SU-DHL-6 (cell line): Measurements from ENCODE around the gene ZSCAN31.

Source experiments
- H2AFZ ChIP-seq: fragments of 200-600 bp; sonication (generic); 2 replicates; pipeline ENCODE4 v1.6.1; 2014; ENCODE audit warnings: low read depth, mild to moderate bottlenecking, moderate library complexity, mixed read lengths, antibody characterized with exemption, low read length; ENCODE audit not compliant: severe bottlenecking
- H3F3A ChIP-seq: fragments of 200-600 bp; shearing (Covaris generic); 2 replicates; pipeline ENCODE4 v1.6.0; 2016; ENCODE audit warnings: antibody characterized with exemption, mild to moderate bottlenecking; ENCODE audit not compliant: insufficient read depth
- H3K27ac ChIP-seq: fragments of 200-600 bp; sonication (generic); 2 replicates; pipeline ENCODE4 v1.5.1; 2016; ENCODE audit warnings: low read depth, mild to moderate bottlenecking, low read length, moderate library complexity, mixed read lengths
- H3K27me3 ChIP-seq: fragments of 200-600 bp; sonication (generic), shearing (Covaris generic); 2 replicates; pipeline ENCODE4 v1.6.0; 2014; ENCODE audit warnings: mild to moderate bottlenecking, low read length
- H3K36me3 ChIP-seq: fragments of 200-600 bp; sonication (generic); 2 replicates; pipeline ENCODE4 v1.6.1; 2014; ENCODE audit warnings: mild to moderate bottlenecking, low read length, mixed read lengths
- H3K4me2 ChIP-seq: fragments of 300-600, 200-600 bp; shearing (Covaris generic), sonication (generic); 2 replicates; pipeline ENCODE4 v1.6.0; 2014; ENCODE audit warnings: low read length, low read depth, mild to moderate bottlenecking; ENCODE audit not compliant: poor library complexity, severe bottlenecking
- H3K4me3 ChIP-seq: fragments of 200-600 bp; sonication (generic); 2 replicates; pipeline ENCODE4 v1.5.1; 2014; ENCODE audit warnings: antibody characterized with exemption, low read length, mild to moderate bottlenecking, mixed read lengths; ENCODE audit not compliant: insufficient read depth, poor library complexity, severe bottlenecking
- H3K79me2 ChIP-seq: fragments of 200-600 bp; sonication (generic); 2 replicates; pipeline ENCODE4 v1.6.1; 2014; ENCODE audit warnings: mild to moderate bottlenecking, low read length, moderate library complexity; ENCODE audit not compliant: insufficient read depth
- H3K9ac ChIP-seq: fragments of 200-600 bp; sonication (generic); 2 replicates; pipeline ENCODE4 v1.7.0; 2014; ENCODE audit warnings: mild to moderate bottlenecking, low read length
- H3K9me2 ChIP-seq: fragments of 200-600 bp; sonication (generic); replicated peaks from 2 replicates; pipeline ENCODE4 v1.6.1; 2014; ENCODE audit warnings: low read length; ENCODE audit not compliant: insufficient read depth
- H3K9me3 ChIP-seq: fragments of 200-600 bp; sonication (generic); 2 replicates; pipeline ENCODE4 v1.6.1; 2014; ENCODE audit warnings: low read length, mixed read lengths; ENCODE audit not compliant: insufficient read depth
- H4K20me1 ChIP-seq: fragments of 200-600 bp; sonication (generic); 2 replicates; pipeline ENCODE4 v1.6.1; 2014; ENCODE audit warnings: low read depth, mild to moderate bottlenecking, antibody characterized with exemption, low read length, moderate library complexity, mixed read lengths
- CTCF ChIP-seq: fragments of 200-600 bp; sonication (generic); IDR thresholded peaks from one replicate; pipeline ENCODE4 v1.5.1; 2017; ENCODE audit warnings: antibody characterized with exemption, mild to moderate bottlenecking, low read length, moderate library complexity; ENCODE audit not compliant: insufficient read depth, poor library complexity, severe bottlenecking
- EZH2phosphoT487 ChIP-seq: fragments of 200-600 bp; sonication (generic), shearing (Covaris generic); conservative IDR thresholded peaks from 2 replicates; pipeline ENCODE4 v1.6.1; 2018; ENCODE audit warnings: mild to moderate bottlenecking, antibody characterized with exemption, low read length, moderate library complexity, mixed read lengths

The ZSCAN31 gene

GRCh38 chr6:28334286-28335039 is 1.5 kb downstream of the ZSCAN31 start:
- Histone ChIP-seq H3F3A (peaks cover 6% of the 10 kb centered on the region; the same call in 1 of the 2 replicates), H3K79me2 (no peaks in the 10 kb centered on the region), H3K36me3 (no peaks in the 10 kb centered on the region), H3K9me2 (no peaks in the 10 kb centered on the region), H3K9ac (no peak overlapping the region), H2AFZ (no peak overlapping the region), H3K27me3 (no peaks in the 10 kb centered on the region), H3K4me2 (no peak overlapping the region), H4K20me1 (no peaks in the 10 kb centered on the region), H3K4me3 (no peak overlapping the region), H3K27ac (no peak overlapping the region), H3K9me3 (no peaks in the 10 kb centered on the region)
- TF ChIP-seq EZH2phosphoT487: no peak
- TF ChIP-seq CTCF: no peak

- H3K9me3 ChIP-seq: 0 out of 2 replicates have a peak, but pooled peaks cover 3% of the 10 kb centered on the region
- H3K9ac ChIP-seq: no peak overlapping the region
- no peak overlapping the region for H3K4me3 ChIP-seq
- no peak overlapping the region for H3K27ac ChIP-seq
- H4K20me1 ChIP-seq: no peaks in the 10 kb centered on the region
- H3K36me3 ChIP-seq: no peaks in the 10 kb centered on the region
- H2AFZ ChIP-seq: no peak overlapping the region
- no peaks in the 10 kb centered on the region for H3K27me3 ChIP-seq
- H3K9me2 ChIP-seq: no peaks in the 10 kb centered on the region
- H3K4me2 ChIP-seq: no peak overlapping the region
- TF ChIP-seq CTCF: no peak
- no peak for TF ChIP-seq EZH2phosphoT487
- no peaks in the 10 kb centered on the region for H3K79me2 ChIP-seq
- peaks cover 6% of the 10 kb centered on the region; the same call in 1 of the 2 replicates for H3F3A ChIP-seq
Observed at GRCh38 chr6:28333599-28334018, 2.3 kb downstream of the ZSCAN31 start.

GRCh38 chr6:28333047-28333446 is 2.9 kb downstream of the ZSCAN31 start:
- H3K9me2 ChIP-seq: no peaks in the 10 kb centered on the region
- no peaks in the 10 kb centered on the region for H3K79me2 ChIP-seq
- H3K4me3 ChIP-seq: no peak overlapping the region
- H2AFZ ChIP-seq: no peak overlapping the region
- H3K4me2 ChIP-seq: no peak overlapping the region
- no peaks in the 10 kb centered on the region for H3K27me3 ChIP-seq
- no peaks in the 10 kb centered on the region for H4K20me1 ChIP-seq
- 0 out of 2 replicates have a peak, but pooled peaks cover 3% of the 10 kb centered on the region for H3K9me3 ChIP-seq
- H3F3A ChIP-seq: peaks cover 6% of the 10 kb centered on the region; the same call in 1 of the 2 replicates
- H3K27ac ChIP-seq: no peak overlapping the region
- H3K9ac ChIP-seq: no peak overlapping the region
- H3K36me3 ChIP-seq: no peaks in the 10 kb centered on the region
- TF ChIP-seq EZH2phosphoT487 (no peak), CTCF (no peak)
